COR-L47 (cell line): ENCODE data around the gene RBMS3.

Experiments
- DNase-seq: peaks from one replicate; lab custom pipeline; 2025; lab: John Stamatoyannopoulos, UW

The RBMS3 gene

GRCh38 chr3:29679944-29680343, 399.1 kb downstream of the RBMS3 start:
- DNase-seq: no peak

GRCh38 chr3:29683018-29683993, 402.4 kb downstream of the RBMS3 start:
- no peak for DNase-seq

GRCh38 chr3:29686889-29687592, 406.2 kb downstream of the RBMS3 start:
- DNase-seq: no peak

- DNase-seq: no peak
Observed at GRCh38 chr3:29690686-29691353, 409.9 kb downstream of the RBMS3 start.

GRCh38 chr3:29693863-29694262, 413.0 kb downstream of the RBMS3 start:
- DNase-seq: no peak

- DNase-seq: no peak
Observed at GRCh38 chr3:29694331-29694730, 413.5 kb downstream of the RBMS3 start.

GRCh38 chr3:29694783-29695182, 413.9 kb downstream of the RBMS3 start:
- no peak for DNase-seq

- no peak for DNase-seq
Observed at GRCh38 chr3:29695201-29695600, 414.3 kb downstream of the RBMS3 start.

- no peak for DNase-seq
Observed at GRCh38 chr3:29695643-29696198, 414.9 kb downstream of the RBMS3 start.

GRCh38 chr3:29696311-29696710, 415.4 kb downstream of the RBMS3 start:
- no peak for DNase-seq

GRCh38 chr3:29697989-29698388, 417.1 kb downstream of the RBMS3 start:
- DNase-seq: no peak

- DNase-seq: no peak
Observed at GRCh38 chr3:29700256-29700655, 419.4 kb downstream of the RBMS3 start.

- no peak for DNase-seq
Observed at GRCh38 chr3:29701326-29701983, 420.6 kb downstream of the RBMS3 start.

GRCh38 chr3:29705906-29706844, 425.3 kb downstream of the RBMS3 start:
- peak; percentile 56 for DNase-seq

GRCh38 chr3:29708884-29709283, 428.0 kb downstream of the RBMS3 start:
- DNase-seq: no peak

- DNase-seq: no peak
Observed at GRCh38 chr3:29711255-29711771, 430.4 kb downstream of the RBMS3 start.

- DNase-seq: no peak
Observed at GRCh38 chr3:29716213-29716612, 435.3 kb downstream of the RBMS3 start.

GRCh38 chr3:29718661-29719065, 437.8 kb downstream of the RBMS3 start:
- no peak for DNase-seq

- DNase-seq: peak; percentile 49
Observed at GRCh38 chr3:29720665-29721064, 439.8 kb downstream of the RBMS3 start.

GRCh38 chr3:29721789-29722188, 440.9 kb downstream of the RBMS3 start:
- no peak for DNase-seq
